GM12872 (cell line): ENCODE results near the gene FRMD6.

ENCODE experiments used
- CTCF ChIP-seq: IDR thresholded peaks from 3 replicates; pipeline ENCODE4 v1.5.1; 2011; ENCODE audit warnings: low read depth, mild to moderate bottlenecking, low read length, moderate library complexity; ENCODE audit not compliant: insufficient read depth

FRMD6 gene

GRCh38 chr14:51609955-51610283 is 41.8 kb upstream of the FRMD6 start:
- TF ChIP-seq CTCF, result no peak

GRCh38 chr14:51610771-51611170 is 40.9 kb upstream of the FRMD6 start:
- TF ChIP-seq CTCF, result no peak

- TF ChIP-seq CTCF, result no peak
Measured at GRCh38 chr14:51612449-51612848, 39.3 kb upstream of the FRMD6 start.

- no peak for TF ChIP-seq CTCF
Measured at GRCh38 chr14:51613416-51613815, 38.3 kb upstream of the FRMD6 start.

- TF ChIP-seq CTCF, result no peak
Measured at GRCh38 chr14:51614707-51615106, 37.0 kb upstream of the FRMD6 start.

GRCh38 chr14:51616256-51616655 is 35.5 kb upstream of the FRMD6 start:
- TF ChIP-seq CTCF, result no peak

- TF ChIP-seq CTCF, result no peak
Measured at GRCh38 chr14:51616724-51617409, 34.8 kb upstream of the FRMD6 start.
